Stimulated activated CD8-positive, alpha-beta memory T cell treated with anti-CD3 and anti-CD28 coated beads, Interleukin-7, amount 100 ng/mL, for 4 hours (primary cell): ENCODE data around the gene HDAC3.

Experiments
- DNase-seq, 2 donors: peaks; one replicate each; pipeline ENCODE4 v3.0.0-alpha.2; 2020; ENCODE audit warnings: low read depth in 2 of 2

Gene HDAC3

DNA sequence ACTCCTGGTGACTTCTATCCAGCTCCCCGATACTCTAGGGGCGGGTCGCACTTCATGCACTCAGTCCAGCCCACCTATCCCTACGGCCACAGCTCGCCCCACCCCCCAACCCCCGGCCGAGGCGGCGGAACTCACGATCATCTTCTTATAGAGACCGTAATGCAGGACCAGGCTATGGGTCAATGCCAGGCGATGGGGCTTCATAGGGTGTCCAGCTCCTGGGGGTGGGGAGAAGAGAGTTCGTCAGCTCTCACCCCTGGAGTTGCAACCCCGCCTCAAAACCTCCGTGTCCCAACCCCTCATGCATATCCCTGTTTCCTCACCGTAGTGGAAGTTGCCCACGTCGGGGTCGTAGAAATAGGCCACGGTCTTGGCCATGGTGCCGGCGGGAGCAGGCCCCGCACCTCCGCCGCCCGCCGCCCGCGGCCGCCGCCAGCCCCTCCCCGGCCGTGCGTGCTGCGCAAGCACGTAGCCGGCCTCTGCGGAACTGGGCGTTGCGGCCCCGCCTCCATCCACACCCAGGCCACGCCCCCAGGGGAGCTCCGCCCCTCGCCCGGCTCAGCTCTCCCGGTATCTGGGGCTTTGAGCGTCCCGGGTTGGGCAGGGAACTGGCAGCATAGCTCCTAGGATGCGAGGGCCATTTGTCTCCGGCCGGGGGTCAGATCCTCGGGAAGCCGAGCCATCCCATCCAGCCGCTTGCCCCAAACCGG is at the start of gene HDAC3, which contains the start of gene RELL2:
Gene HDAC3, minus strand, starts transcription at position 437 of the 710 bp plus-strand sequence. Its CDS starts 59 bp downstream, at position 378.
Gene RELL2, plus strand, starts transcription at position 585 of the 710 bp plus-strand sequence. CDS start 1,229 bp downstream, outside the sequence.
- peak; percentile 80 to 88 for DNase-seq

DNA sequence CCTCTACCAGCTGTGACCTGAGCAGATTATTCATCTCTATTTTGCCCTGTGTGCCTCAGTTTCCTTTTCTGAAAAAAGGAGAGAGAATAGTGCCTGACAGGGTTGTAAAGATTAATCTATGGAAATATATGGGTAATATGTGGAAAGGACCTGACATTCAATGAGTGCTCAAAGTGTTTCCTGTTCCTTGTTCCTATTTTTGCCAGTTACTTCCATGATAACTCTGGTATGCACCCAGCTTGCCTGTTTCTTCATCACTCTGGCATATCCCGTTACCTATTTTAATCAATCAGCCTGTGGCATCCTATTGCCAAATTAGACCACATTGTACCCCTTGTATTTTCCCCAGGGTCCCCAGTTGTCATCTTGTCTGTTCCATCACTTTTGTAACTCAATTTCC is 48.9 kb upstream of the HDAC3 start:
- DNase-seq: no peak

DNA sequence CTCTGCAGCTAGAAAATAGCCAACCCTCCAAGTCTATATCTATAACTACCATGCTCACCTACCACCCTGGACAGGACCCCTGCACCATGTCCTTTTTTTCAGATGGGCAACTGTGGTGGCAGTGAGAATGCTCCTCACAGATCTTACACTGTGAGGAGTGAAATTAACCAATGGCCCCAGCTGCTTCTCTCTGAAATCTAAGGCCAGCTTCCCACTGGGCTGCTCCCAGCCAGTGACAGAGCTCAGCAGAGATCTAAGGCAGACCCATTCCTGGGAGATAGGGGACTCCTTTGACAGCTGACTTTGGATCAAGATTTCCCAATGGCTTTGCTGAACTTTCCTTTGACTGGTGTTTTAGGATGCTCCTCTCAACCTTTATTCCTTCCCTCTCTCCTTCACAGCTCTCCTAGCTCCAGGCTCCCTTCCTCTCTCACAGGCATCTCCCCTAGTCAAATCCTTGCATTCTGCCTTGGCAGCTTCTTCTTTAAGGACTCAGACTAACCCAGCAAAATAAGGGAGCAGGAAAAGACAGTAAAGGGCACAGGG is 47.0 kb upstream of the HDAC3 start:
- DNase-seq: no peak

DNA sequence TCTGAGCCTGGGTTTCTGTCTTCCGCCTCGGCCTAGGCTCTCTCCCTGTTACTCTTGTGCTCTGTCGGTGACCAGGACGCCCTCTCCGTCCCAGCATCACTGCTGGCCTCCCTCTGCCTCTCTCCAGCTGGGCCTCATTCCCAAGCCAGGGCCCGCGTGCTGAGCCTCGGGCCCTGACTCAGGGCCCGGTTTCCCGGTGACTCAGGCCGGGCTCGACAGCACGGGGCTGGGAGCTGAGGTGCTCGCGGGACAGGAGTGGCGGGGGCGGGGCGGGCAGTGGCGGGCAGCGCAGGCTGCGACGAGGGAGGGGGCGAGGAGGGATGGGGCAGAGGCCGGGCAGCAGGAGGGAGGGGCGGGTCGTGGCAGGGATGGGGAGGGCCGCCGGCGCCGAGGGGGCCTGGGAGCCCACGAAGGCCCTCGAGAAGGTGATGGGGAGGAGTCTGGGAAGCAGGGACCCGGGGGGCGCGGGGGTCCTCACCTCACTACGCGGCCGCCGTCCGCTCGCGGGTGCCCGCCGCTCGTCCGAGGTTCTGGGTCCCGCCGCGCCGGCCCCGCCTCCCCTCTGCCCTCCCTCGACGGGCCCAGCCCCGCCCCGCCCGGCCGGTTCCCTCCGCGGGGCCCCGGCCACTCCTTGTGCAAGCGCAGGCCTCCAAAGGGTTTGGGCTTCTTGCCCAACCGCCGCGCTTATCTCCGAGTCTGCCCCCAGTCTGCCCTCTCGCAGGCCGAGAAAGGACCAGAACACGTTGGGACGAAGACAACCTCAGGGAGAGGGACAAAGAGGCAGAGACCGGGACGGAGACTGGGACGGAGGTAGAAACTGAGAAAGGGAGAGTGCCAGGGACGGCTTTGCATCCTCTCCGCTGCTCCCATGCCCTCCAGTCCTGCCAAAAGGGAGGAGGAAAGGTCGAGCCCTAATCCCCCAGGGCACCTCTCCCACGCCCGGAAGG is 45.3 kb upstream of the HDAC3 start, which contains the start of gene ARAP3:
Gene ARAP3, minus strand, starts transcription at position 536 of the 947 bp plus-strand sequence. CDS start 1,744 bp downstream, outside the sequence.
- DNase-seq: peak in 1 of 2 donors; percentile 37

DNA sequence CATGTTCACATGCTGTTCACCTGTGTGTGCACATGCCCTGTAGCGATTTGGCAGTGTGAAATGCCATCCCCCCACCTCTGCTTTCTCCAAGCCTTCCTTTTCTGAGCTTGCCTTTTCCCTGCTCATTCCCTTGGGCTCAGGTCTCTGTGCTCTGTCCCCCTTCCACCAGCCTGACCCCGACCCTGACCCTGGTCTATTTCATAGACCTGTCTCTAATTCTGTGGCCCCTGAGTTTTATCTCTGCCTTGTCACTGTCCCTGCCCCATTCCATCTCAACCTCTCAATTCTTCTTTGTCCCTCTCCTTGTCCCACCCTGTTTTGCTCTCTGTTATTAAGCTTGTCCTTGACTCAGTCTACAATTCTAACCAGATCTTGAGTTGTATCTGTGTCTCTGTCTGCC is 44.6 kb upstream of the HDAC3 start:
- DNase-seq: no peak

DNA sequence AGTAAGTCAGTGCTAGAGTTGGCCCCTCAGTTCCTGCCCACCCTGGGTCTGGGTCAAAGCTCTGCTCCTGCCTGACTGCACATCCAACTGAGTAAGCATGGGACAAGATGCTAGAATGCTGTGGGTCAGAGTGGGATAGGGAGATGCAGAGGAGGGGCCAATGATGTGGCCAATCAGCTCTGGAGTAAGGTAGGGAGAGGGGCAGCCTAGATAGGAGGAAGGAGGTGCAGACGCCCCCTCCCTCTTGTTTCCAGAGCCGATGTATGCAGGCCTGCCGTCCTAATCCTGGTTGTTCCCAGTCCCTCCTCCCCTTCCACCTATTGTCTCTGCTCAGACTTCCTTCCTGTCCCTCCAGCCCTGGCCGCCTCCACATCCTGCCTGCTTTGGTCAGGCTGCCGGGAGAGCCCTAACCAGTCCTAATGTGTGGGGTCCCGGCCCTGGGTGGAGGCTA is 44.1 kb upstream of the HDAC3 start:
- DNase-seq: no peak

DNA sequence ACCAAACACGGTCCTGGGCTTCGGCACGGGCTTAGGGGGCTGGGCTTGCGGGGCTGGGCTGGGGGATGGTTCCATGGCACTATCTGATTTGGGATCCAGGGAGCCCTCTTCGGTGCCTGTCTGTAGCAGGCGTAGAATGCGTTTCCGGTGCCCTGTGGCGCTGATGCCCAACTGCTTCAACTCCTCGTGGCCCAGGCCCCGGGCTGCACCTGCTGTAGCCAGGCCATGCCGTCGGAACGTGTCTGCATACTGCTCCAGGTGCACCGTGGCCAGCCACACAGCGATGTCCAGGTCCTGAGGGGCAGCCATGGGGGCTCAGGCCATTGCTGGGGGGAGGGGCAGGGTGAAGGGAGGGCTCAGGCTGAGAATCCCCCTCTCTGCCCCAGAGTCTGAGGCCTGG is 43.5 kb upstream of the HDAC3 start:
- DNase-seq: no peak

DNA sequence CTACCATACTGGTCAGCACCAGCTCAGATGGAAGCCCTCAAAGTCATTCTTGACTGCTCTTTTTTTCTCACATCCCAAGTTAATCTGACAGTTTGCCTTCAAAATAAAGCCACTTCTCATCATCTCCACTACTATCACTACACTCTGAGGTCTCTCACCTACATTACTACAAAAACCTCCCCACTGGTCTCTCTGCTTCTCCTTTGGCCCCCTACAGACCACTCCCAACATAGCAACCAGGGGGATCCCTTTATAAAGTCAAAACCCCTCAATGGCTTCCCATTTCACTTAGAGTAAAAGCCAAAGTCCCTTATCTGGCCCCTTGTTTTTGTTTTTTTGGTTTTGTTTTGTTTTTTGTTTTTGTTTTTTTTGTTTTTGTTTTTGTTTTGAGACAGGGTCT is 40.8 kb upstream of the HDAC3 start:
- no peak for DNase-seq

DNA sequence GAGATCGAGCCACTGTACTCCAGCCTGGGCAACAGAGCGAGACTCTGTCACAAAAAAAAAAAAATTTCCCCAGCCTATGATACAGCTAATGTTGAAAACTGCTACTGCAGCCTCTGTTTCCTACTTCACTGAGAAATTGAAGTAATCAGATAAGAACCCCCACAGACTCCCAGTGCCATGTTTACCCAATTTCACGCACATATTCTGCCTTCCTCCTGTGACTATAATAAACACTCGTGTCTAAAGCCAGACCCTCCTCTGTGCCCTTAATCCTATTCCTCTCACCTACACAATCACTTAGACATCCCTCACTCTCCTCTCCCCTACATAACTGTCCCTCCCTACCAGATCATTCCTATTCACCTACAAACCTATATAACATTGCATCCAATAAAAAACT is 39.0 kb upstream of the HDAC3 start:
- no peak for DNase-seq

DNA sequence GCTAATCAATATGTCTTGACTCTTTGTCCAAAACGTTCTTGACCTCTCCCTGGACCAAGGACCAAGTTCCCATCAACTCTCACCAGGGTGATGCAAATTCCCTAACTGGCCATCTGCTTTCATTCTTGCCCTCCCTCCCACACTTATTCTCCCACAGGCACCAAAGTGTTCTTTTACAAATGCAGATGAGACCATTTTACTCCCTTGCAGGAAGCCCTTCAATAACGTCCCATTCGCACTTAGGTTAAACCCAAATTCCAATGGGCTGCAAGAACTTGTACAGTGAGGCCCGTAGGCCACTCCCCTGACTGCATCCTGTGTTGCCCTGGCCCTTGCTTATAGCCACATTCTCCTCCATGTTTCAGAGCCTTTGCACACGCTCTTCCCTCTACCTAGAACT is 38.1 kb upstream of the HDAC3 start:
- DNase-seq: no peak

DNA sequence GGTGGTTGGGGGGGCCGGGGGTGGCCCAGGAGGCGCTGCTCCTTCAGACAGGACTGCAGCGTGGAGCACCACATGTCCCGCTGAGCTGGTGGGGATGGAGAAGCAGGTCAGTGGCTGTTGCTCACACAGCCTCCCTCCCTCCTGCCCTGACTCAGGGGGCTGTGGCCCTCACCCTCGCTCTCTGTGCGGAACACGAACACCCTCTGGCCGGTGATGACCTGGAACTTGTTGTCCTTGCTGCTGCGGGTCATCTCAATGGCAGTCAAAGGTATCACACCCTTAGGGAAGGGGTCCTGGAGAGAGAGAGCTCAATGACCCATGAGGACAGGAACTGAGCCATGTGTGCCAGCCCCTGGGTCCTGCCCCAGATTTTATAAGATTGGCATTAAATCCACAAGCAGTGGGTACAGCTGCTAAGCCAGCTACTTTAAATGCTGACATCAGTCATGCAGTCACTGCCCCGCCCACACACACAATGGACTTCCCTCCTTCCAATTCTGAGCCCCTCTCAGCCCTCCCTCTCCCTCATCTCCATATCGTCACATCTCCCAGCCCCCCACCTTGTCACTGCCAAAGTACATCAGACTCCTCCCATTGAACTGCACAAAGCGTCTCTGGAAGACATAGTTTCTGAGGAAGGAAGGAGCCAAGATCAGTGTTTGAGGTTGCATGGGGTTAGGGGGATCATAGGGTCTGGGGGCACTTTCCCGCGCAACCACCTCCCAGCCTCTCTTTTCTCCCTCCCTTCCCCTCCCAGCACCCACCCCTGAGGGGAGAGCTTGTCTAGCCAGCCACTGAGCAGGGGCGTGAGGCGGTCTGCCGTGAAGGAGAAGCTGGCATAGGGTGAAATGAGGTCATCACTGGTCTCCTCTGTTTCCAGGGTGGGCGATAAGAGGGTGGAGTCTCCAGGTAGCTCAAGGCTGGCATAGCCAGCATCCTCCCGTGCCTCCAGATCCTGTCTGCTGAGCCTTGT is 36.5 kb upstream of the HDAC3 start:
- no peak for DNase-seq

DNA sequence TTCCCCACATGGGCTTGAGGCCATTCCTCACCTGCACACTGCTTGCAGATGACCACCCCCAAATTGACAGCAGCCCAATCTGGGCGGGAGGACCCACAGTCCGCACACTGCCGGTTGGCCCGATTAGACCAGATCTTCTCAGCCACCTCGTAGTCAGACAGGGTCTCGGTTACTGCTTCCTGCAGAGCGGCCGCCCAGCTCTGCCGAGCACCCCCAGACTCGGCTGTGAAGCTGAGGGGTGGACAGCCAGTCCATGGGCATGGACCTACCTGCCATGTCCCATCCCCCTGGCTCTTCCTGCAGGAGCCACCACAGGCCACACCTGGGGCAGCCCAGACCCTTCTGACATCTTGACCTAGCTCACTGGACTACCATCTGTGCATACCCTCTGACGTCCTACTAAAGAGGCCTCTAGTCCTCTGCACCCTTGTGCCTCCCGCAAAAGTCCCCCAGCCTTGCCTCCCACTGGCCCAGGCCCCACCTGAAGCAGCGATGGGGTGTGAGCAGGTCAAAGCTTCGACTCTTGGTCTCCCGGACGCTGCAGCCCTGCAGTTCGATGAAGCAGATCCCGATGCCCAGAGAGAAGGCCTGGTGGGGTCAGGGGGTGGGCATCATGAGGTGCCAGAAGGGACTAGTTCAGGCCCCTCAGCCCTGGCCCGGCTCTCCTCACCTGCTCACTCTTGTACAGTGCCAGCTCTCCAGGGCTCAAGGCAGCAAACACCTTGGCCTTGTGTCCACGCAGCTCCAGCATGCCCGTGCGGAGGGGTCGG is 35.6 kb upstream of the HDAC3 start:
- DNase-seq: no peak

DNA sequence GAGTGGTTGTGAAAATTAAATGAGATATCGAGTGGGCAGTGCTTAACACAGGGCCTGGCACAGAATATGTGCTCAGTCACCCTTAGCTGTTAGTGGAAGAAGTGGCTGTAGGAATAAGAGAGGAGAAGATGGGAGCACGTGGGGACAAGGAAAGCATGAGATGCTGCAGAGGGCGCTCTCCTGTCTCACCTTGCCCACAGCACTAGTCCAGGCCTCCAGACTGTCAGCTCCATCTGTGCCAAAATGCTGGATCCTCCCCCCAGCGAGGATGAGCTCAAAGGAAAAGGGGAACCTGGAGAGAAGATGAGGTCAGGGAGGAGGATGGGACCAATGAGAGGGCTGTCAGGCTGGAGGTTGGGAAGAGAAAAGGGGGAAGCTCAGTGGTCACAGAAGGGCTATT is 32.9 kb upstream of the HDAC3 start:
- no peak for DNase-seq

DNA sequence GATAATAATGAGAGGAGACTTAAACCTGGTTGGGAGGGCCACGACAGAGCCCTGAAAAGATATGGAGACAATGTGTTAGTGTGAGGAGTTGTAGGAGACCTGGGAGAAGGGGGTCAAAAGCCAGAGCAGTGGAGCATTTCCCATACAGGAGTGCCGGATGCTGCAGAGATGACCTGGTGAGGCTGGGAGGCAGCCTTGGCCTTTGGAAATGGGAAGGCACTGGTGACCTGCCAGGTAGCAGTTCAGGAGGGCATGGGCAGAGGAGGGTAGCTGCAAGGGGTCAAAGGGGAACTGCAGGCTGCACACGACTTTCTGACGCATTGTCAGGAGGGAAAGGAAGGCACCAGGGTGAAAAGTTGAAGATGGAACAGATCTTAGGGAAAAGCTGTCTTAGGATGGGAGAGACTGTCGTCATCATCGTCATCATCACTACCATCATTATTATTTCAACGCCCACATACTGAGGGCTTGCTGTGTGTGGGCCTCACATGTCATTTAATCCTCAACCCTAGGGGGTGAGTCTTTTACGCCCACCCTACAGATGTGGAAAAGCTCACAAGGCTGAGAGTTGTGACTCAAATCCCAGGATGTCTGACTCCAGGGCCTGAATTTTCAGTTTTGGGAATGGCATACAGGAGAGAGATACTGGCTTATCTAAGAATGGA is 32.1 kb upstream of the HDAC3 start:
- DNase-seq: no peak

DNA sequence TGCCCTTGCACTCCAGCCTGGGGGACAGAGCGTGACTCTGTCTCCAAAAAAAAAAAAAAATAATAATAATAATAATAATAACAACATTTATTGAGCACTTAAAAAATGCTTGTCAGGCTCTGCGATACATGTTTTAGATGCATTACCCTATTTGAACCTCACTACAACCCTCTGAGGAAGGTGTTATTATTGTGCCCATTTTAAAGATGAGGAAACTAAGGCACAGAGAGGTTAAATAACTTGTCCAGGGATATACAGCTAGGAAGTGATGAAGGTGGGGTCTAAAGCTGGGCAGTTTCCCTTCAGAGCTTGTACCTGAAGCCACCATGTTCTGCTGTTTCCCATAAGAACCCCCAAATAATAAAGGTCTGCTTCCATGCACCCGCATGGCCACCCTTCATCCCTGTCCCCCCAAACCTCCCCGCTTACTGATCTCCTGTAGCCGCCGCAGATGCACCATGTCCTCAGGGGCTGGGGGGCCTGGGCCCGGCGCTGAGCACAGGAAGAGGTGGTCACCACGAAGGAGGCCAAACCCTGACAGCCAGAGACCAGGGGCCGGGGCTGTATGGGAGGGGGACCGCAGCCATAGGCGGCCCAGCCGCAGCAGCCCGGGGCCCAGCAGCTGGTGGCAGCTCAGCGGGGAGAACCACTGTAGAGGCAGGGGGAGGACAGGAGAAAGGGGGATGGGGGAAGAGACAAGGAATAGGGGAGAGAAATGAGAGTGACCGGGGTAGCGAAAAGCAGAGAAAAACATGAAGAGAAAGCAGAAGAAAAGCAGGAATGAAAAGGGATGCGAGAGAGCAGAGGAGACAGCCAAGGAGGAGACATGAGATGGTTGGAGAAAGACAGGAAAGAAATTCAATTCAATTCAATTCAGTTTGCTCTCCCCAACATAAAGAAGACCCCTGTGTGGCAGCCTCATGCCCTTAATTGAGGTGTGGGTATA is 29.6 kb upstream of the HDAC3 start:
- no peak for DNase-seq

DNA sequence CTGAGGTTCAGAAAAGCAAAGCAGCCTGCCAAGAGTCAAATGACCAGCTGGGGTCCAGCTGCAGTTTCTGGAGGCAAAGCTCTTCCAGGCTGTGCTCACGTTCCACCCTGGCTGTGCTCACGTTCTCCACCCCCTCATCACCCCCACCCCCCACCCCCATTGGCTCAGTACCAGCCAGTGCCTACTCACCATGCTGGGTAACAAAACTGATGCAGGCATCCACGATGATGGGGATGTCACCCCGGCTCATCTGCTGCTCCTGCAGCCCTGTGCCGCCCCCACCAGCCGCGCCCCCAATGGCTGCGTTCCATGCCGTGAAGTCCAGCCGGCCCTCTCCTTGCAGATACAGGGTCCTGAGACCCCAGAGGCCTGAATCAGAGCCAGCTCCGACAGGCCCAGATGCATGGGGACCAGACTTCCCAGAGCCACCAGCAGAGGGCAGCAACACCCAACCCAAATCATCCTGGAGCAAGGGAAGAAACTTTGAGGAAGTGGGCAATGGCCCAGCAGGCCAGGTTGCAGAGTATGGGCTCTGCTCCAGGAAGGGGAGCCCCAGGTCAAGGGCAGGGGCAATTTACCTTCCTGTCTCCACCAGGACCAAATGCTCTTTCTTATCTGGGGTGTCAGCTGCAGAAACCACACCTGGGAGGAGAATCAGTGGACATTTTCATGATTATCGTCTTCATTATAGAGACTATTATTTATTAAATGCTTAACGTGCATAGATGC is 28.2 kb upstream of the HDAC3 start:
- peak; percentile 45 to 51 for DNase-seq

DNA sequence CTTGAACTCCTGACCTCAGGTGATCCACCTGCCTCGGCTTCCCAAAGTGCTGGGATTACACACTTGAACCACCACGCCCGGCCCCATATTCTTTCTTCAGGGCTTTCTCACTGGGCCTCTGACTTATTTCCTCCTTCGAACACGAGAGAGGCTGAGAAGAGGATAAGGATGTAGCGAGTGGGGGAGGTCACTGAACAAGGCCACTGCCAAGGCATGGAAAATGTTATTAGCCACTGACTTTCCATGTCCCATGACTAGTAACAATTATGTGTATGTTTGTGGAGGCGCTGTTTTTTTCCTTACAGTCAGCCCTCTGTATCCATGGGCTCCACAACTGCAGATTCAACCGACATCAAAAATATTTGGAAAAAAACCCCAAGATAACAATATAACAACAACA is 26.9 kb upstream of the HDAC3 start:
- DNase-seq: no peak

DNA sequence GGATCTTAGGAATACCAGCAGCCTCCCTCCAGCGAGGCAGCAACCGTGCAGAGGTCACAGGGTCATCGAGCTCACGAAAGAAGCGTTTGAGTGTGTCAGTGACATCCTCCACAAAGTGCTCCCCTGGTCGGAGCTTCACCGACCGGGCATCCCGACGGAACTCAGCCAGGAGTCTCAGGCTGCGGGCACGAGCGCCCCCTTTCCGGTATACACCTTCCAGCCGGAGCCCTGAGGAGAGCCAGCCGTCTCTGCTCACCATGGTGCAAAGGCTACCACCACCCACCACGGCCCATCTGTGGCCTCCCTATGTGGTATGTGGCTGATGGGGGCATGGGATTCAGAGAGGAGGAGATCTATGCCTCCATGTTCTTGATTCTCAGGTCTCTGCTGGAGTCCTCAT is 25.4 kb upstream of the HDAC3 start:
- no peak for DNase-seq
